HG02981 (cell line): ENCODE measurements around the gene AP1M2.
"Not testable (repeated sequence)": the region's sequence is repeated elsewhere in the genome, so short reads cannot be mapped to it uniquely, and the experiment has no call there.

Experiments used
- ATAC-seq: cut with Tn5 transposase; IDR thresholded peaks from one replicate; pipeline ENCODE4 v1.9.1; 2021; ENCODE audit warnings: mild to moderate bottlenecking, moderate library complexity; ENCODE audit not compliant: unreplicated experiment

Gene AP1M2

GRCh38 chr19:10602330-10603083, 15.4 kb upstream of the AP1M2 start:
- ATAC-seq = peak; percentile 46

DNA sequence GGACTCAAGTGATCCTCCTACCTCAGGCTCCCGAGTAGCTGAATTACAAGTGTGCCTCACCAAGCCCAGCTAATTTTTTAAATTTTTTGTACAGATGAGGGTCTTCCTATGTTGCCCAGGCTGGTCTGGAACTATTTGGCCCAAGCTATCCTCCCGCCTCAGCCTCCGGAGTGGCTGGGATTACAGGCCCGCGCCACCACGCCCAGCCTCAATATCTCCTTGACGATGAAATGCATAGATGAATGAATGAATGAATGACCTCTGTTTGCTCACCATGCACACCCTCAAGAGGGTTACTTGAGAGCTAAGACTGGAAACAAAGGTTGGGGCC, 14.9 kb upstream of the AP1M2 start:
- ATAC-seq = no peak

DNA sequence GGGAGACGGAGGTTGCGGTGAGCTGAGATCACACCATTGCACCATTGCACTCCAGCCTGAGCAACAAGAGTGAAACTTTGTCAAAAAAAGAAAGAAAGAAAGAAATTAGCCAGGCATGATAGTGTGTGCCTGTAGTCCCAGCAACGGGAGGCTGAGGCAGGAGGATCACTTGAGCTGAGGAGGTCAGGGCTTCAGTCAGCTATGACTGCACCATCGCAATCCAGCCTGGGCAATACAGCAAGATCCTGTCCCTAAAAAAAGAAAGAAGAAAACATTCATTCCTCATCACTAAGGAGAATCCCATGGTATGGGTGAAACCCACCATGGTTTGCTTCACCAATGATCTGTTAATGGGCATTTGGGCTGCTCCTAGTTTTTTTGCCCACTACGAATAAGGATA, 13.0 kb upstream of the AP1M2 start:
- ATAC-seq = no peak

DNA sequence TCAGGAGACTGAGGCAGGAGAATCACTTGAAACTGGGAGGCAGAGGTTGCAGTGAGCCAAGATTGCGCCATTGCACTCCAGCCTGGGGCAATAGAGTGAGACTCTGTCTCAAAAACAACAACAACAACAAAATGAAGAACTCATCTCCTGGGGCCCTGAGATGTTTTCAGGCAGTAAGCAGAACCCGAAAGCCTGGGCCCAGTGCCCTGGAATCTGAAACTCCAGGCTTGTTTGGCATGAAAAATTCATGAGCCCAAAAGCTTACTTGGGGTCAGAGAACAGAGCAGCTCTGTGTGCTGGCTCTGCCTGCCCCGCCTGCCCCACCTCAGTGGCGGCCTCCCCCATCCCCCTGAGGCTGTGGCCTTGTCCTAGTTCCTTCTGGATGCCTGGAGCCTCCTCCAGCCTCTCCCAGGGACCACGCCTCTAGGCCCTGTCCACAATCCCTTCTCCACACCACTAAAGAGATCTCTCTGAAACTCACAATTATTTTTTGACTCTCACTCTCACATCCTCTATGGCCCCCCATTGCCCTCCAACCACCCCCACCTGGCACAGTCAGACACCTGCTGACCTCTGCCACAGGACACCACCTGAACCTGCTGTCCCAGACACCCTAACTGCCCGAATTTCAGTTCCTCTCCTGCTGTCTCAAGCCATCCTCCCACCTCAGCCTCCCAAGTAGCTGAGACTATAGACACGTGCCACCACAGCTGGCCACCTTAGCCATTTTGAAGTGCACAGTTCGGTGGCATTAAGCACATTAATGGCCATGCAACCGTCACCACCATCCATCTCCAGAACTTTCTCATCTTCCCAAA, 6.9 kb upstream of the AP1M2 start:
- ATAC-seq = no peak

DNA sequence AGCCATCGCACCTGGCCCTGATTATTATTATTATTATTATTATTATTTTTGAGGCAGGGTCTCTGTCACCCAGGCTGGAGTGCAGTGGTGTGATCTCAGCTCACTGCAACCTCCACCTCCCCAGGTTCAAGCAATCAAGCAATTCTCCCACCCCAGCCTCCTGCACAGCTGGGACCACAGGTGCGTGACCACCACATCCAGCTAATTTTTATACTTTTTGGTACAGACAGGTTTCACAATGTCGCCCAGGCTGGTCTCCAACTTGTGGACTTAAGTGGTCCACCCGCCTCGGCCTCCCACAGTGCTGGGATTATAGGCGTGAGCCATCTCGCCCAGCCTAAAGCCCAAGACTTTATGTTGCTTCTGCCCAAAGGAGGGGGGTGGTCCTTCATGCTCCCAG, 6.0 kb upstream of the AP1M2 start:
- ATAC-seq = no peak

DNA sequence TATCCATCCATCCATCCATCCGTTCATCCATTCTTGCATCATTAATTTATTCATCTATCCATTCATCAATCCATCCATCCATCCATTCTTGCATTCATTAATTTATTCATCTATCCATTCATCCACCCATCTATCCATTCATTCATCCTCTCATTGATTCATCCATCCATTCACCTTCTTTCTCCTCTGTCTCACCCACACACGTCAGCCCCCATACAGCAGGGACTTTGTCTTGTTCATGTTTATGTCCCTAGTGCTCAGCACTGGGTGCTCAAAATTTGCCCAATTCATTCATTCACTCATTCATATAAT, 683 bp upstream of the AP1M2 start:
- ATAC-seq = no peak

DNA sequence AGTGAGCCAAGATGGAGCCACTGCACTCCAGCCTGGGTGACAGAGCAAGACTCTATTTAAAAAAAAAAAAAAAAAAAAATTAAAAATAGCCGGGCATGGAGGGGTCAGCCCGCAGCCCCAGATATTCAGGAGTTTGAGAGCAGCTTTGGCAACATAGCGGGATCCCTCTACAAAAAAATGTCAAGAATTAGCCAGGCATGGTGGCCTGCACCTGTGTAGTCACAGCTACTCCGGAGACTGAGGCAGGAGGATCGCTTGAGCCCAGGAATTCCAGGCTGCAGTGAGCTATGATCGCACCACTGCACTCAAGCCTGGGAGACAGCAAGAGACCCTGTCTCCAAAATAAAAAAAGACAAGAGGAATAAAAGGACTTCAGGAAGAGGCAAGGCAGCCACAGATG, 716 bp downstream of the AP1M2 start:
- no peak for ATAC-seq

DNA sequence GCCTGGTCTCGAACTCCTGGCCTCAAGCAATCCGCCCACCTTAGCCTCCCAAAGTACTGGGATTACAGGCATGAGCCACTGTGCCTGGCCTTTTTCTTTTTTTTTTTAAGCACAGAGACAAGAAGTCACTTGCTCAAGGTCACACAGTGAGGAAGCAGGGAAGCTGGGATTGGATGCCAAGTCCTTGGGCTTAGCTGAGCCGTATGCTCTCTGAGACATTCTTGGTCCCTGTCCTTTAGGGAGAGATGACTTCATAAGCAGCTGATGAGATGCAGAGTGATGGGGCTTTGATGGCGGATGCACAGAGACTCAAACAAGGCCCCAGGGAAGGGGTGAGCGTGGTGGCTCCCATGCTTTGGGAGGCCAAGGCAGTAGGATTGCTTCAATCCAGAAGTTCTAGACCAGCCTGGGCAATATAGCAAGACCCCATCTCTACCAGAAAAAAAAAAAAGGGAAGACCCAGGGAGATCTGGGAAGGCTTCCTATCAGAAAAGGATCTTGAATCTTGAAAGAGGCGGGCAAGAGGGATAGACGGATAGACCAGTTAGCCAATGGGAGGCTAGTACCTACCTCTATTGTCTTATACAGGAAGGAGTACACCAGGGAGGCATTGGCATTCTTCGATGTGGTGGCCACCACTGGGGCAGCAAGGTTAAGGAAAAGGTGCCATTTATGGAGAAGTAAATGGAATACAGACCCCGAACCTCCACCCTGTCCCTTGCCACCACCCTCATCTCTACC, 3.9 kb downstream of the AP1M2 start:
- ATAC-seq = no peak

DNA sequence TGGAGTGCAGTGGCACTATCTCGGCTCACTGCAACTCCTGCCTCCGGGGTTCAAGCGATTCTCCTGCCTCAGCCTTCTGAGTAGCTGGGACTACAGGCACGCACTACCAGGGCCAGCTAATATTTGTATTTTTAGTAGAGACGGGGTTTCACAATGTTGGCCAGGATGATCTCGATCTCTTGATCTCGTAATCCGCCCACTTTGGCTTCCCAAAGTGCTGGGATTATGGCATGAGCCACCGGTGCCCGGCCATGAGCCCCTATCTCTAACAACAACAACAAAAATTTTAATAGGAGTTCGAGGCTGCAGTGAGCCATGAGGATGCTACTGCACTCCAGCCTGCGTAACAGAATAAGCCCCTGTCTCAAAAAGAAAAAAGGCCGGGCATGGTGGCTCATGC, 5.0 kb downstream of the AP1M2 start:
- no peak for ATAC-seq

DNA sequence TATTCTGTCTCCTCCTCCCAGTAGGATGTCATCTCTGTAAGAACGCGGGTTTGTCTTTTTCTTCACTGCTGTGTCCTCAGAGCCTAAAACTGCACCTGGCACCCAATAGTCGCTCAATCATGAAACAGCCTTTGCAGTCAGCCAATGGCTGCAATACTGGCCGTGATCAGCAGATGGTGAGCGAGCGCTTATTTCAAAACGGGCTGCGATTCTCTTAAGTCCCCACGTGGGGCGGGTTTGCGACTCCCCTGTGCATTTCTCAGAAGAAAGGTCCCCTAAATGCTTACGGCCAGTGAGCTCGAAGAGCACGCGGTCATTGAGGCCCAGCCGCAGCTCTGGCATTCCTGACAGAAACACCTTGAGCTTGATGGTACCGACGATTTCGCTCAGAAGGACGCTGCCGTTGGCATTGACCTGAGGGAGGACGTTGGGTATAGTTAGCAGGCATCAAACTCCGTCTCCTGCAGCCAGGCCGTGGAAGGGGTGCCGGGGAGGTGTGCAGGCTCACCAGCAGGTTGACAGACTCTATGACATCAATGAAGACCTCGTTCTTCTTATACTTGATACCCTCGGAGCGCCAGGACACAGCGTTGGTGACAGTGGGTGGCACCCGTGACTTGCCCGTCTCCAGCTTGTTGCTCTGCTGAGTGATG, 6.0 kb downstream of the AP1M2 start:
- no peak for ATAC-seq

GRCh38 chr19:10577951-10578350, 9.2 kb downstream of the AP1M2 start:
- no peak for ATAC-seq

DNA sequence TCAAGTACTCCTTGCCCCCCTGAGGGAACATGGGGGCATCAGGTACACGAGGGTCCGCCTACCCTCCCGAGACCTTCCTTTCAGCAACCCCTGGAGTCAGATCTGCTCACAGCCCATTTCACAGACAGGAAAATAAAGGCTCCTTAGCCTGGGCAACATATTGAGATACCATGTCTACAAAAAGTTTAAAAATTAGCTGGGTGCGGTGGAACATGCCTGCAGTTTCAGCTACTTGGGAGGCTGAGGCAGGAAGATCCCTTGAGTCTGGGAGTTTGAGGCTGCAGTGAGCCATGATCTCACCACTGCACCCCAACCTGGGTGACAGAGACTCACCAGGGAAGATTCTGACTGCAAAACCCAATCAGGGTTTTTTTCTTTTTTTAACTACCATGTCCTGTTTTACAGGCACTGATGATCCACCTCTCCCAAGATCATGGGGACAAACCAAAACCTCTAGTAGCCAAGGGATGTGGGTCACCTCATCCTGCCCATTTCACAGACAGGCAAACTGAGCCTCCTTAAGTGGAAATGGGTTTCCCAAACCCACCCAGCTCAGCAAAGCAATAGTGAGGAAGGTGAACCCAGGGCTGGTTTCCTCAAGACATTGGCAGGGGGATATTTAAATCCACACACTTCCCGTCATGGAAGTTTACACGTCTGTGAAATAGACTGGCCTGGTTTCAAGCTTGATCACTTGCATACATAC, 11.9 kb downstream of the AP1M2 start:
- ATAC-seq = no peak

GRCh38 chr19:10574462-10574861, 12.7 kb downstream of the AP1M2 start:
- ATAC-seq = no peak

DNA sequence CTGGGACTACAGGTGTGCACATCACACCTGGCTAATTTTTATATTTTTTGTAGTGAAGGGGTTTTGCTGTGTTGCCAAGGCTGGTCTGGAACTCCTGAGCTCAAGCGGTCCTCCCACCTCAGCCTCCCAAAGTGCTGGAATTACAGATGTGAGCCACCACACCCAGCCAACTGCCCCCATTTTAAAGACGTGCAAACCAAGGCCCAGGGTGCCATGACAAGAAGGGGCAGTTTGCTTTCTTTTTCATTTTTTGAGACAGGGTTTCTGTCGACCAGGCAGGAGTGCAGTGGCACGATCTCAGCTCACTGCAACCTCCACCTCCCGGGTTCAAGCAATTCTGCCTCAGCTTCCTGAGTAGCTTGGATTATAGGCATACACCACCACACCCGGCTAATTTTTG, 13.3 kb downstream of the AP1M2 start:
- ATAC-seq = not testable (repeated sequence)

GRCh38 chr19:10568826-10569651, 18.1 kb downstream of the AP1M2 start, which contains the start of gene CDKN2D:
Gene CDKN2D, minus strand, starts transcription at chr19:10568979. Its CDS starts 326 bp downstream, at chr19:10568653.
- ATAC-seq = peak; percentile 57

GRCh38 chr19:10568062-10568825, 18.9 kb downstream of the AP1M2 start:
- ATAC-seq = no peak

GRCh38 chr19:10567656-10568055, 19.5 kb downstream of the AP1M2 start:
- no peak for ATAC-seq

DNA sequence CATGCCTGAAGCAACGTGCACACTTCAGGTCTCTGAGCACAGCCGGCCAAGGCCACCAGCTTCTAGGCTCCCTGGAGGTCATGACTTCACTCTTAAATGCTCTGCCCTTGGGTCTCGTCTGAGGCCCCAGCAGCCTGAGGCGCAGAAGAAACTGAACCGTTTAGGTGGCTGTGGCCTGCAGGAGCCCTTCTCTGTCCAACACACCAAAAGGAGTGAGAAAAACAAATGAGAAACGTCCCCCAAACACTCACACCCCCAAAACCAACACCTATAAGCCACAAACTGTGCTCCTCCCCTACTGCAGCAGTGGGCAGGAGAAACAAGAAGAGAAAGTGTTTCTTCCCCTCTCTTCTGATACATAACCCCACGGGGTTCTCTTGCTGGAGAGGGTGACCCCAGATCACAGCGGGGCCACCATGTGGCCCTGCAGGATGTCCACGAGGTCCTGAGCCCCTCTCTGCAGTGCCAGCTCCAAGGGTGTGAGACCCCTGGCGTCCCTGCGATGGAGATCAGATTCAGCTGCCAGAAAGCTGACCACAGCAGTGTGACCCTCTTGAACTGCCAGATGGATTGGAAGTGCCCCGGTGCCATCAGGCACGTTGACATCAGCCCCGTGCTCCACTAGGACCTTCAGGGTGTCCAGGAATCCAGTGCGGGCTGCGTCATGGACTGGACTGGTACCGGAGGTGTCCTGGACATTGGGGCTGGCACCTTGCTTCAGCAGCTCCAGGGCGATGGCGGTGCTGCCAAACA, 20.3 kb downstream of the AP1M2 start:
- ATAC-seq = no peak

- ATAC-seq = no peak
Measured at GRCh38 chr19:10566408-10566657, 20.8 kb downstream of the AP1M2 start.
